ENCODE measurements around the gene RBCK1. TPM values are rescaled to one million over a fixed set of nuclear protein-coding genes. Genes with fewer than 3 reads are reported as not detected.

RBCK1 gene
- total RNA-seq, 1 donor from 2014 or later = 97.6 TPM

GRCh38 chr20:408843-409696, 971 bp downstream of the RBCK1 start:
- DNase-seq = no peak
- TF ChIP-seq CTCF (IDR thresholded peaks at IDR 0.05; ENCODE audit: partially characterized antibody, unreplicated experiment) = no peak
- peak overlapping the region; percentile 92 for H3K4me3 Mint-ChIP-seq (ENCODE audit: unreplicated experiment)
- peaks cover 14% of the 10 kb centered on the region for H3K27me3 Mint-ChIP-seq (ENCODE audit: unreplicated experiment)
- peak overlapping the region; percentile 59 for H3K27ac Mint-ChIP-seq (ENCODE audit: unreplicated experiment)
- peaks cover 17% of the 10 kb centered on the region for H3K4me1 Mint-ChIP-seq (ENCODE audit: low read depth, unreplicated experiment)
- H3K36me3 Mint-ChIP-seq (ENCODE audit: unreplicated experiment) = peaks cover 13% of the 10 kb centered on the region
- H3K9me3 Mint-ChIP-seq (ENCODE audit: unreplicated experiment) = peaks cover 11% of the 10 kb centered on the region

- Mint-ChIP-seq H3K27me3 (ENCODE audit: unreplicated experiment) (peaks cover 14% of the 10 kb centered on the region), H3K4me3 (ENCODE audit: unreplicated experiment) (peak overlapping the region; percentile 92), H3K4me1 (ENCODE audit: low read depth, unreplicated experiment) (peaks cover 17% of the 10 kb centered on the region), H3K27ac (ENCODE audit: unreplicated experiment) (peak overlapping the region; percentile 33), H3K9me3 (ENCODE audit: unreplicated experiment) (peaks cover 11% of the 10 kb centered on the region), H3K36me3 (ENCODE audit: unreplicated experiment) (peaks cover 13% of the 10 kb centered on the region)
- no peak for DNase-seq
- TF ChIP-seq CTCF (IDR thresholded peaks at IDR 0.05; ENCODE audit: partially characterized antibody, unreplicated experiment) = no peak
These were observed 1.8 kb downstream of the RBCK1 start for GRCh38 chr20:409697-410559.

- H3K36me3 Mint-ChIP-seq (ENCODE audit: unreplicated experiment) = peaks cover 21% of the 10 kb centered on the region
- H3K4me1 Mint-ChIP-seq (ENCODE audit: low read depth, unreplicated experiment) = peaks cover 14% of the 10 kb centered on the region
- no peak overlapping the region for H3K27ac Mint-ChIP-seq (ENCODE audit: unreplicated experiment)
- no peak for DNase-seq
- no peak for TF ChIP-seq CTCF (IDR thresholded peaks at IDR 0.05; ENCODE audit: partially characterized antibody, unreplicated experiment)
- no peak overlapping the region for H3K4me3 Mint-ChIP-seq (ENCODE audit: unreplicated experiment)
- H3K9me3 Mint-ChIP-seq (ENCODE audit: unreplicated experiment) = peaks cover 7% of the 10 kb centered on the region
- H3K27me3 Mint-ChIP-seq (ENCODE audit: unreplicated experiment) = peaks cover 9% of the 10 kb centered on the region
These were observed 4.0 kb downstream of the RBCK1 start for GRCh38 chr20:412081-412480.

GRCh38 chr20:414161-414560, 6.1 kb downstream of the RBCK1 start:
- Mint-ChIP-seq H3K4me3 (ENCODE audit: unreplicated experiment) (no peak overlapping the region), H3K27me3 (ENCODE audit: unreplicated experiment) (peaks cover 2% of the 10 kb centered on the region), H3K4me1 (ENCODE audit: low read depth, unreplicated experiment) (peaks cover 9% of the 10 kb centered on the region), H3K27ac (ENCODE audit: unreplicated experiment) (no peak overlapping the region), H3K9me3 (ENCODE audit: unreplicated experiment) (peaks cover 1% of the 10 kb centered on the region), H3K36me3 (ENCODE audit: unreplicated experiment) (peaks cover 23% of the 10 kb centered on the region)
- no peak for TF ChIP-seq CTCF (IDR thresholded peaks at IDR 0.05; ENCODE audit: partially characterized antibody, unreplicated experiment)
- DNase-seq = no peak

Data from glutamatergic neuron (in vitro differentiated cells).